NCI-H2081 treated with DMSO at 0.1 percent for 48 hours (cell line): ENCODE results near the gene SPOCK2.

Source experiments
- DNase-seq: peaks from one replicate; lab custom pipeline; 2025; lab: John Stamatoyannopoulos, UW

Gene SPOCK2

DNA sequence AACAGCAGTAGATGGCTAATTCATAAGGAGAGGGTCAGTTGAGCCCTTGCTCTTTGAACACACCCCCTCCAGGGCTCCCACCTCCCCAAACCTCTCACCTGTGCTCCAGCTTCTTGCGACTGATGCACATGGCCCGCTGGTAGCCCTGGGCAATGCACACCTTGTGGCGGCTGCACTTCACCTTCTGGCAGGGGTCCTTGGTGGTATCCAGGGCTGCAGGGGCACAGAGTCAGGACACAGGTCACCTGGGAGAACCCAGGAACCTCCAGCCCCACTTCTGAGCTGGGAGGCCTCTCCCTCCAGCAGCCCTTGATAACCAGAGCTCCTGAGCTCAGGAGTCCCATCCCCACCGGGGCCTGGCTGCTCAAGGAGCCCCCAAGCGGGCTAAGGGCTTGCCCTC, 16.3 kb downstream of the SPOCK2 start:
- DNase-seq: no peak

DNA sequence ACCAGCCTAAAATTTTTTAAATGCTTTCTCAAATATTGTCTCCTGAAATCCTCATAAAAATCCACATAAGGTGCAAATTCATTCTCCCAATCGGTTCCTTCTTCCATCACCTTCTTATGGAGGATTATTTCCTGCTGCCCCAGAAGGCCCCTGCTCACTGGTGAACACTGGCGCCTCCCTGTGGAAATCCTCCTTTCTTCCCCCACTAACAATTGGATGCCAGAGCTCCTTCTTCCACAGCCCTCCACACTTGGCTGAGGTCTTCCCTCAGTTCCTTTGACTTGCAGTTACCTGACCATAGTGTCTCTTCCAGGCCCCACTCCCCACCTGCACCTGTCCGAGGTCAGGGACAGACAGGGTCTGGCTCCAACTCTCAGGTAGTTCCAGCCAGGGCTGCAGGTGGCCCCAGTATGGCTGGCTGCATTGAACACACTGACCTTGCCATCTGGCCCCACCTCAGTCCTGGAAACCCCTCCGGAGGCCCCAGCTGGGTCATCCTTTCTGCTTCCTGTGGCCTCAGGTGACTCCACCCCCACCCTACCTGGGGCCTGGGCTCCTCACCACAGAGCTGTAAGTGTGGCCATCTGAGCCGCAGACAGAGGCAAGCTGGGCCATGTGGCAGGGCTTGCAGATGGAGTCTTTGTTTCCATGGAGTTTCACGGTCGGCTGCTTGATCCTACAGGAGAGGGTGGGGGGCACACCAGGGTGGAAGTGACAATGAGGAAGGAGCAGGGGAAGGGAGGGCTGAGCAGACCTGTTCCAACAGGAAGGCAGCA, 18.4 kb downstream of the SPOCK2 start:
- DNase-seq: no peak

DNA sequence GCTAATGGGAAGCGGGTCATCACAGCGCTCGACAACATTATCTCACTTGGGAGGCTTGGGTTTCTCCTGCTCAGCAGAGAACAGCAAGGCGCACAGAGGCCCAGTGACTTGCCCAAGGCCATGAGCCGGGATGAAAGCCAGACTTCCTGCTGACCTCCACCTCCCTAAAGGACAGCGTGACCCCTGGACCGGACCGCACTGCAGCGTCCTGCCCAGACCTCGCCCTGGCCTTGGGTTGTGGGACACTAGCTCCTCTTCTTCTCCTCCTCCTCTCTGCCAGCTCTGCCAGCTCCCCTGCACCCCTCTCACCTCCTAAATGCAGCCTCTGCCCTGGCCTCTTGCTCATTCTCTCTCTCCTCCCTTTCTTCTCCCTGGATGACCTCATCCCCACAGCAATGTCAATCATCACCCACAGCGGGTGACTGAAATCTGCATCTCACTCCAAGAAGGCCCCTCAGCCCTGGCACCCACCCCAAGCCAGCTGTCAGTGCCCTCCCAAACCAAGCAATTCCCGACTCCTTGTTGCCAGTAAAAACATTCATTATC, 19.4 kb downstream of the SPOCK2 start:
- no peak for DNase-seq

DNA sequence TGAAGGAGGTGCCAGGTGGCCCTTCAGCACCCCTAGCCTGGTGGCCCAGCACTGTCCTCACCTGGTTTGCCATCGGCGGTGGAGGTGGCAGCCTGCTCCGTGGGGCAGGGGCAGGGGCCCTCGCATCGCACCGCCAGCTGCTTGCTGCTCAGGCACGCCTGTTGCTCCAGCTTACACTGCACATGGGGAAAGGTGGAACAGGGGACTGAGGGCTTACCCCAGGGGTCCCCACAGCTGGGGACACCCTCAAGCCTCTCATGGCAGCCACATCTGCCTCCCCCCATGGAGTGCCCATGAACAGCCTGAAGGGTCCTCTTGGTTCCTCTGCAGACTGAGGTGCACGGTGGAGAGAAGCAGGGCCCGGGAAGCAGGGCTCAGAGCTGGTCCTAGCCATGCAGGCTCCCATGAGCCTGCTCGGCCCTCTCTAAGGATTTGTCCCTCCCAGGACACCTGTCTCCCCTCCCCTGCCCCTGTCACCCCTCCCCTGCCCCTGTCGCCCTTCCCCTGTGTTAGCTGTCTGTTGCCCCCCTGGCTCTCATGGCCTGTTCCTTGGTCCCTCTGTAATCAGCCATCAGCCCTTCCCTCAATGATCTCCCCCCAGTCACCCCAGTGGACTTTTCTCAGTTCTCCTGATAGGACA, 20.1 kb downstream of the SPOCK2 start:
- no peak for DNase-seq

DNA sequence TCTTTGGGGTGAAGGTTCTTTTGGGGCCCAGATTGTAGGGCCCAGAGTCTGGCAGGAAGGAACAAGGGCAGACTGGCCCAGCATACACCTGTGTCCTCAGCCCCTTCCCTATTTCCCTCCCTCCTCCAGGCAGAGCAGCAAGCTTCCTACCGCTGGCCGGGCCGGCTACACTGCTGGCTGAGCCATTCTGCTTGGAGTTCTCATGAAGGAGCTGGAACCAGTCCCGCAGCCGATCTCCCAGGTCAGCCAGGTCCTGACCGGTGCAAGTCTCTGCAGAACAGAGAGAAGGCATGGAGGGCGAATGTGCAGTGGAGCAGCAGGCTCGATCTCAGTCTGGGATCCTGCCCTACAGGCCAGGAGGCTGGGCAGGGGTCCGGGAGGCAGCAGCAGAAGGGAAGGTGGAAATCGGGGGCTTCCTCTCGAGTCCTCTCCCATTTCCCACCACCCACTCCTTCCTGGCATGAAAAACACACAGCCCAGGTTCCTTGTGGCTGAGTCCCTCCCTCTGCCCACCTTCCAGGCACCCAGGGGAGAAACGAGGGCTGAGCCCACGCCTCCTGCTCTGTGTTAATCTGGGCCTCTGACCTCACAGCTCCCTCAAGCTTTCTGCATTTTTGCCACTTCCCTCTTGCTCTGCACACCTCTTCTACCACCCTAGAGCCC, 20.8 kb downstream of the SPOCK2 start:
- no peak for DNase-seq

DNA sequence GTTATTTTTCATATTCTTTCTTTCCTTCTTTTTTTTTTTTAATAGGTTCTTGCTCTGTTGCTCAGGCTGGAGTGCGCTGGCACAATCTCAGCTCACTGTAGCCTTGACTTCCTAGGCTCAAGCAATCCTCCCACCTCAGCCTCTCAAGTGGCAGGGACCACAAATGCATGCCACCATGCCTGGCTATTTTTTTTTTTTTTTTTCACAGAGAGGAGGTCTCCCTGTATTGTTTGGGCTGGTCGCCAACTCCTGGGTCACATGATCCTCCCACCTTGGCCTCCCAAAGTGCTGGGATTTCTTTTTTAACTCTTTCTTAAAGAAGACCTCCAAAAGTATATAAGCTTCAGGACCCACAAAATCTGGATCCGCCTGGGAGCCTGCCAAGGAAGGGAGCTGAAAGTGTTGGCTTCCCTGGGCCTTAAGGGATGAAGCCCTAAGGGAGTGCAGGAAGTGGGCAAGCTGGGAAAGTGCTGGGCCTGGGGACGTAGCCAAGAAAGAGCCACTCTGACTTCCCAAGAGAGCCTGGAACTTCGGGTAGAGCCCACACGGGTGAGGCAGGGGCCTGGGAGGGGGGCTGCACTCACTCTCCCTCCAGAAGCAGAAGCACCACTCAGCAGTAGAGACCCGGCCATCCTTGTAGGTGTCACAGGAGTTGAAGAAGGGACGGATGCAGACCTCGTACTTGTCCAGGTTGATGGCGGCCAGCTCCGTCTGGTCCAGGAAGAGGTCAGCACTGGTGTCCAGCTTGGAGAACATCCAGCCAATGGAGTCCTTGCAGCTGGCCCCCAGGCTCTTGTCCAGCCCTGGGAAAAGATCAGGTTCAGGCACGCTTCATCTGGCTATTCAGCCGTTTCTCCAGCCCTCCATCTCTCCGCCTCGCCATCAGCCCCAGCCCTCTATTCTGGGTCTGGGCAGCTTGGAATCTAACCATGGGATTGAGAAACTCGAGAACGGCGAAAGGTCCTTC, 21.8 kb downstream of the SPOCK2 start:
- no peak for DNase-seq

DNA sequence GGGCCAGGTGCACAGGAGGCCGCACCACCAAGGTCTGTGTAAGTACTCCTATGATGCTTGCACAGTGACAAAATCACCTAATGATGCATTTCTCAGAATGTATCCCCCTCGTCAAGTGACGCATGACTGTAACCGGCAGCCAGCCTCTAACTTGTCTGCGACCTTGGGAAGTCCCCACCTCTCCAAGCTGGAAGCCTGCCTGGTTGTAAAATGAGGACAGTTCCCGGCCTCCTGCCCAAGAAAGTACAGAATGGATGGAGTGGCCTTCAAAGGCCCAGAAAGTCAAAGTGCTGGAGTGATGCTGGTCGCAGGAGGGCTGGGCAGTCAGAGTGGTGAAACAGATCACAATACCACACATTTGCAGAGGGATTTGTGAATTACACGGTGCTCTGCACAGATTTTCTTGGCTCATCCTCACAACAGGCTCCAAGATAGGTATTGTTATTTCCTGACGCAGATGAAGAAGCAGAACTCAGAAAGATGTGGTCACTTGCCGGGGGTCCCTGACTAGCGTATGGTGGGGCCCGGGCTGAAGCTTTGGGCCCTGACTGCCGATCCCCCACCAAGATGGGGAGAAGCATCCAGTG, 22.8 kb downstream of the SPOCK2 start:
- DNase-seq: no peak

DNA sequence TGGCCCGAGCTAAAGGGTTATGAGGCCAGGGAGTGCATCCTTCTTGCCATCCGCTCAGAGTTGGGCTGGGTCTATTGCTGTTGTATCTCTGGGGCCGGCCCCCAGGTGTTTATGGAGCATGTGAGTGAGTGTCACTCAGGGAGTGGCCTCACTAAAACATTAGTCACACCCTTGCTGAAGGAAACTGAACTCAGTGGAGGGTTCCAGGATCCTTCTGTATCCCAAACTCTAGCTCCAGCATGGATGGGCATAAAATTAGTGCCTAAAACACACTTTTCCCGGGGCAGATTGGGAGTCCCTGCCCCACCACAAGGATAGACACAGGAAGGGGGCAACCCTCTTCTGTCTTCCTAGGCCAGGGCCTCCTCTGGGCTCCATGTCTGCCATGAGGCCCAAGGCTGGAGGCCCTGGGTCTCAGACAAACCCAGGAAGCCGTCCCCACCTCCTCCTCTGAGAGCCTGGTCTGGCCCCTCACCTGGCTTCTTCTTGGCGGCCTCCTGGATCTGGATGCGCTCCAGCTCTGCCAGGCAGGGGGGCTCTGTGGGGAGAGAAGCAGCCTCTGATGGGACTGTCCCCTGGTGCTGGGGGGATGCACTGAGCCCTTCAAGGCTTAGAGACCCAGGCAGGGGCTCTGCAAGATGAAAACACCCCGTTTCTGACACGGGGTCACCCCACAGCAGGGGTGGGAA, 24.5 kb downstream of the SPOCK2 start:
- no peak for DNase-seq

DNA sequence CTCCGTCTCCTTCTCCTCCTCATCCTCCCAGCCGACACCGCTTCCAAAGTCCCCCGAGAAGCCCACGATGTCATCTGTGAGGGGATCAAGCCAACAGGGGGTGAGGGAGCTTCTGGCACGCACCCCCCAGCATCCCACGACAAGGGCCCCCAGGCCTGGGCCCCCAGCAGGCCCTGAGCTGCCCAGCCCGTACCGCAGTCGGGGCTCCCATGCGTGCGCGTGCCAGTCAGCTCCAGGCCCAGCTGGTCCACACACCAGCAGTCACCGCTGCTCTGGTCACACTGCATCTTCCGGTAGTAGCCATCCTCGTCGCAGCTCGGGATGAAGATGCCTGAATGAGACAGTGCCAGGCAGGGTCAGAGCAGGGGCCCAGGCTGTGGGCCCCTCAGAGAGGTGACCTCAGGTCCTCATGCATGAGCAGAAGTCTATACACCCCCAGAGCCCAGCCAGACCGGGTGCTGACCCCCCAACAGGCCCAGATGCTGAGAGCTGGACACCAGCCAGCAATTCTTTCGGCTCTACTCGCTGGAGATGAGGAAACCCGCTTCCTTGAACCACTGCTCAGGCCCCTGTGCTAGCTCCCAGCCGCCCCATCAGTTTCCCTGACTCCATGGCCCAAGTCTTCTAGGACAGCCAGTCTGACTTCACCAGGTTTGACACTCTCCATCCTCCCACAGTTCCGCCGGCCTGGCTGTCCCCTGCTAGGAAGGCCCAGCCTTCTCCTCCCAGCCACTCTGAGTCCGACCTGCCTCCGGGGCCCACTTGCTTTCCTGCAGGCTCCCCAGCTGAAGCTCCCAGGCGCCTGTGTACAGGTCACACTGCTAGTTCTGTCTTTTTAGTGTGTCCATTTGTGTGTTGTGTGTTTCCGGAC, 25.3 kb downstream of the SPOCK2 start:
- no peak for DNase-seq

DNA sequence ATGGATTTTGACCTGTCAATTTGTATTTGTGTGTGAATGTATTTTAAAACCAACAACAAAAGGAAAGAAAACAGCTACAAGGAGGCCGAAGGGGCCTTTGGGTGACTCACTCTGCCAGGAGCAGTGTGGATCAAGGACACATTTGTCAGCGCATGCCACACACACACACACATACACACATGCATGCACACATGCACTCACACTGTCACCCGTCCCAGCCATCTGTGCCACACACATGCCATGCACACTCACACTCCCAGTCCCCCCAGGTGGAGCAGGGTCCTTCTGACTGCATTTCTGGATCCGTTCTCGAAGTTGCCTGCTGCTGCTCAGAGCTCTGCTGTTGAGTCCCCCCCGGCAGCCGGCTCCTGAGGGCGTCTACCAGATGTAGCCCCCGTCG, 26.0 kb downstream of the SPOCK2 start:
- no peak for DNase-seq

DNA sequence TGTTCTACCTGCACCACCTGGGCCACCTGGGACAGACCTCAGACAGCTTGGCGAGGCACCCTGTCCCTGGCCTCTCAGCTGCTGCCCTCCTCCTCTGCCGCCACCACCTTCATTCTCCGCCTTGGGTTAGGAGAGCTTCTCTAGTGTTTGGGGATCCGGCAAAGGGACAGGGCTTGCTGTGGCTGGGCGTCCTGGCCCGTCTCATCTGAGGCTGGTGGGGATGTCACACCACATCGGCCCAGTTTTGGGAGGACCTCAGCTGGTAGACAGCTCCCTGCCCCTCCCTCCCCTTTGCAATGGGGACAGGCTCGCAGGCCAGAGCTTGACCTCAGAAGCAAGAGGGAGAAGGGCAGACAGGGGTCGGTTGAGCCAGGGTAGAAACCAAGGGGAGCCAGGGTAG, 26.4 kb downstream of the SPOCK2 start:
- no peak for DNase-seq

DNA sequence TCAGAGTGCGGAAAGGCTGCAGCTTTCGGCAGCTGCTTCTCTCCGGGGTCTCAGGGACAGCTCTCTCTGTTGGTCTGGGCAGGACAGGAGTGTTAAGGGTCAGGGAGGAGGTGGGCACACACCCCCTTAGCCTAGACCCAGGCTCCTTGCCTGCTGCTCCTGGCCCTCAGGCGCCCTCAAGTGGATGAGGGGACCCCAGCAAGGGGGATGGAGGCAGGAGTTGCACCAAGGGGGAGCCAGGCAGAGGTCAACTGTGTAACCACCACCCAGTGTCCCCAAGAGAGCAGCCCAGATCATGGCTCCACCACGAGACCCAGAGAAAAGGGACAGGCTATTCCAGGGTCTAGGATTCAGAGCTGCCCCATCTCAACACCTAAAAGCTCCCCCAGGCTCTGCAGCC, 26.9 kb downstream of the SPOCK2 start:
- DNase-seq: no peak

DNA sequence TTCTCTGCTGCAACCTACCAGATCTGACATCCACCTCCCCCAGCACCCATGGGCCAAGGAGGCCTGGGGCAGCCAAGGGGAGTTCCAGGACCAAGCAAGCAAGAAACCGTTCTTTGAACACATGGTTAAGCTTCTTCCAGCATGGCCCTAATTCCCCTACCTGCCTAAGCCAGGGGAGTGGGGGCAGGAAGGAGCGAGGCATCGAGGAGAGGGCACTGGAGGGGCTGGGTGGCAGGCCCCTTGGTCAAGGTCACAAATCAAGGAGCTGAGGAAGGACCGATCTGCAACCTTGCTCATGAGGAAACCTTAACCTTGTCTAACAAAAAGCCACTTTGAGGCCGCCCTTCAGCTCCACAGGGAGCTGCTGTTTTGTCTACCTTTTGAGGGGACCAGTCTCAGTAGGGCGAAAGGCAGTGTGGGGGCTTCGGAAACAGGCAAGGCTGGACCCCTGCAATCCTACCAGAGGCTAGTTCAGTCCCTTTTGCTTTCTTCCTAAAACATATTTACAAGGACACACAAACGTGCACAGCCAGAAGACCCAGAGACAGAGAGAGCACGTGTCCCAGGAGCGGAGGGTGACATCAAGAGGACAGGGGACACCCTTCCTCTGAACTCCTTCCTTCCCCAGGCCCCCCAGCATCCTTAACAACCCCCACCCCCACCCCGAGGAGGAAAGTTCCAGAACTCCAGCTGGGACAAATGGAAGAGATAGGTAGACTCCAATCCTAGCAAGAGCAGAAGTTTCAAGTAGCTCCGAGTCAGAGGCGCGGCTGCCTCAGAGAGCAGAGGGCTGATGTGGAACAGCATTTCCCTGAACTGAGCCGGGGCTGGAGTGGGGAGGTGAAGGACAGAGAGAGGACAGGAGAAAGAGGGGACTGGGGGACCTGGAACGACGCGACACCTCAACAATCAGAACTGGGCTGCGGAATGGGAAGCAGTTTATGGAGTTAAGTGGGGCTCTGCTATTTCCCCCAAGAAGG, 28.2 kb downstream of the SPOCK2 start:
- no peak for DNase-seq

DNA sequence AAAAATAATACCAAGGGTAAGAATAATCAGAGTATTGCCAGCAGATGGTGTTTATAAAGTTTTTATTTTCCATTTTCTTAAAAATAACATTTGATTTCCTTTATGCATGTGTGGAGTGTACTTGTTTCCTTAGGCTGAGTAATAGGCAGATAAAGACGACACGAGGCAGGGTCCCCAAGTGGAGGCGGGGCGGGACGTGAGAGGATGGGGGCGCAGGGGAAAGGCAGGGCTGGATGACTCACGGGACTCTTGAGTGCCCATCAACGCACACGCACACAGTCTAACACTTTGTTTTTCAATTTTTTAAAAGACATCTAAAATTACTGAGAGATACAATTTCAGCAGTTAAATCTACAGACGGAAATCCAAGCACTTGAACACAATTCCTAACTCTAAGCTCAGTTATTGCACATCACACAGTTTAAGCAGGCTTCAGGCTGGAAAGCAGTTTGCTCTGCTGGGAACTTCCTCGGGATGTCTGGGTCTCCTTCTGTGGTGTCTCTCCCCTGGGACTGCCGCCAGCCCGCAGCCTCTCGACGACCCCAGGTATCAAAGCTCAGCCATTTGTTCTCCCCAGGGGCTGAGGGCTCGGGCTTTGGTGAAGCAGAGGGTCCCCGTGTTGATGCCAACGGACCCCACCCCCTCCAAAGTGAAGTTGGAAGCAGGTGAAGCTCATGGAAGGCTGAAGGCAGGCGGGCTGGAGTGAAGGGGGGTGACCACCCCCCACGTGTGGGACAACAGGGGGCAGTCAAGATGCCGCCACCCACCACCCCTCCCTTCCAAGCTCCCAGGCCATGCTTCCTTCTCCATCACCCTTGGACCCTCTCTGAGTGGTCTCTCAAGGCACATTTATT, 29.1 kb downstream of the SPOCK2 start:
- no peak for DNase-seq

DNA sequence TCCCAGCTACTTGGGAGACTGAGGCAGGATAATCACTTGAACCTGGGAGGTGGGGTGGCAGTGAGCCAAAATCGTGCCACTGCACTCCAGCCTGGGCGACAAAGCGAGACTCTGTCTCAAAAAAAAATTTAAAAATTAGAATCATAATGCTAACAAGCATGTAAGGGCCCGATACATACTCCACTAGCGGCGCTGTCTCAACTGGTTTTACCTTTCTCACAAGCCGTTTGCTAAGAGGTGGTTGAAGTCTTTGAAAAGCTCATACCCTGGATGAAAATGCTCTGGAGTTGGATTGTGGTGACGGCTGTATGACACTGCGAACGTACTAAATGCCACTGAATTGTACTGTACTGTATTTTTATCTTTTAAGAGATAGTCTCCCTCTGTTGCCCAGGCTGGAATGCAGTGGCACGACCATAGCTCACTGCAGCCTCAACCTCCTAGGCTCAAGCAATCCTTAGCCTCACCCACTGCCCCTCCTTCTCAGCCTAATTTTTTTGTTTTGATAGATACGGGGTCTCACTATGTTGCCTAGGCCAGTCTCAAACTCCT, 29.9 kb downstream of the SPOCK2 start:
- DNase-seq: no peak

DNA sequence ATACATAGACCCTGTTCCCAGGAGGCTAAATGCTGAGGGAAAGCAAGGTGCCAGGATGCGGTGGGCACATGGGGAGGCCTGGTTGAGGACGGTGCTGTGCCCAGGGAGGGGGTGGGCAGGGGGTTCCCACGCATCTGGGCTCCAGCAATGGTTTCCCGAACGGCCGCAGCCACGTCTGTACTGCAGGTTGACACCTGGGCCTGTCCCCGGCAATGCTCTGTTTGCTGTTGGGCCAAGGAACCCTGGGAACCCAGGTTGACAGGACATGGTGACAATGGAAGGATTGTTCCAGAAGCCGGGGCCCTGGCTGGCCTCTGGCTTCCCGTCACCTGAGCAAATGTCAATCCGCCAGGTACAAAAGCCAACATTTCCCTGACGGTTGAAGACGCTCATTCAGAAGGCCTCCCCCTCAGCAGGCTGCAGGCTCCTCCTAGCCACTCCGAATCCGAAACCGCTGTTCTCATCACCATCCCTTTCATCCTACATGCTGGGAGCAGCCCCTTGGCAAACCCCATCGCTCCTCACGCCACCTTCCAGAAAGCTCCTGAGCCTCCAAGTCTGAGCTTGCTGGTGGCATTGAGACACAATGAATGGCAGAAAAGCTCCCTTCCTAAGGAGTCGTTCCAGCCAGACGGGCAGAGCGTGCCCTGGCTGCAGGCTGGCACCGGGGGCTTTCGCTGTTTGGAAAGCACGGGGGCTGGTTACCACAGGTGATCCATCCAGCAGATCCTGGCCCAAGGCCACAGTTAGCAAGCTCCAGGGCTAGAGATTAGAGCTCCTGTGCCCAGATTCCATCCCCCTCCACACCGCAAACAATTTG, 31.2 kb downstream of the SPOCK2 start:
- no peak for DNase-seq
